OCI-LY1 (cell line): ENCODE data around the gene KLHL8.

Experiments used
- CTCF ChIP-seq: fragments of 200-600 bp; sonication (generic), shearing (Covaris generic); IDR thresholded peaks from 2 replicates; pipeline ENCODE4 v1.5.1; 2017; ENCODE audit warnings: mild to moderate bottlenecking, antibody characterized with exemption, low read length, moderate library complexity, mixed read lengths
- EZH2 ChIP-seq: fragments of 200-600 bp; sonication (generic), shearing (Covaris generic); IDR thresholded peaks from 2 replicates; pipeline ENCODE4 v1.8.0; 2017; ENCODE audit warnings: borderline replicate concordance, mixed run types, mild to moderate bottlenecking, antibody characterized with exemption, low read length, moderate library complexity, mixed read lengths

- TF ChIP-seq CTCF (no peak), EZH2 (no peak)
Measured at GRCh38 chr4:87129681-87130080, 90.7 kb downstream of the KLHL8 start.
